ENCODE results near the gene PAX7.

Gene PAX7

DNA sequence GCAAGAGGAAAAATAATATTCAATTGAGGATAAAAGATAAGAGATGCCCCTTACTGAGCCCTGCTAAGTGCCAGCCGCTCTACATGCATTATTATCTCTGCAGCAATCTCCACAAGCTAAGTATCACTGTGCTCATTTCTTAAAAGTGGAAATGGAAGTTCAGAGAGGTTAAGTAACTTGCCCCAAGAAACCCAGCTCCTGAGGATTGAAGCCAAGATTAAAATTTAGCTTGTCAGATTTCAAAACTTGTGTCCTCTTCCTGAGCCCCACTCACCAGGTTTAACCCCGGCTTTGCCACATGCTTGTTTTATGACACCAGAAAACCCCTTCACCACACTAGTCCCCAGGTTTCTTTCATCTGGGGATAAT is 11.2 kb upstream of the PAX7 start:
- no peak for DNase-seq (ENCODE audit: low read depth in 2 of 2)
- TF ChIP-seq CTCF (IDR thresholded peaks at IDR 0.05; ENCODE audit: low read depth, low read length) = no peak
- H3K4me3 ChIP-seq (replicated peaks in 1 of 2; ENCODE audit: low read depth in 2 of 2, low read length in 2 of 2) = no peak overlapping the region

DNA sequence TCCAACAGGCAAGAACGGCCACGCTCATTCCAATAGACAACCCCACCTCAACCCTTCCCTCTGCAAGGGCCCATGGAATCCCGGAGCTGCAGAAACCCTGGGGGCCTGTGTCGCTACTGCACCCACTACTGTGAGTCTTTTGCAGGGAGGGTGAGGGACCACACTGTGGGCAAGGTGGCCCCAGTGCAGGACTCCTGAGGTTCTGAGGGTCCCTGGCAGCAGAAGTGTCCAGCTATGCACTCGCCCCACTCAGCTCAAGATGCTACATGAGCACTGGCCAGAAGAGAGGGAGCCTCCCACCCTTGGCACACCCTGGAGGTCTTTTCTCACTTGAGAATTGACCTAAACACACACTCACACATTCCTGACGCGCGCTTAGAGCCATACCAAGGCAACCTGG is 2.1 kb upstream of the PAX7 start:
- no peak for TF ChIP-seq CTCF (IDR thresholded peaks at IDR 0.05; ENCODE audit: low read depth, low read length)
- H3K4me3 ChIP-seq (replicated peaks in 1 of 2; ENCODE audit: low read depth in 2 of 2, low read length in 2 of 2) = no peak overlapping the region
- no peak for DNase-seq (ENCODE audit: low read depth in 2 of 2)

DNA sequence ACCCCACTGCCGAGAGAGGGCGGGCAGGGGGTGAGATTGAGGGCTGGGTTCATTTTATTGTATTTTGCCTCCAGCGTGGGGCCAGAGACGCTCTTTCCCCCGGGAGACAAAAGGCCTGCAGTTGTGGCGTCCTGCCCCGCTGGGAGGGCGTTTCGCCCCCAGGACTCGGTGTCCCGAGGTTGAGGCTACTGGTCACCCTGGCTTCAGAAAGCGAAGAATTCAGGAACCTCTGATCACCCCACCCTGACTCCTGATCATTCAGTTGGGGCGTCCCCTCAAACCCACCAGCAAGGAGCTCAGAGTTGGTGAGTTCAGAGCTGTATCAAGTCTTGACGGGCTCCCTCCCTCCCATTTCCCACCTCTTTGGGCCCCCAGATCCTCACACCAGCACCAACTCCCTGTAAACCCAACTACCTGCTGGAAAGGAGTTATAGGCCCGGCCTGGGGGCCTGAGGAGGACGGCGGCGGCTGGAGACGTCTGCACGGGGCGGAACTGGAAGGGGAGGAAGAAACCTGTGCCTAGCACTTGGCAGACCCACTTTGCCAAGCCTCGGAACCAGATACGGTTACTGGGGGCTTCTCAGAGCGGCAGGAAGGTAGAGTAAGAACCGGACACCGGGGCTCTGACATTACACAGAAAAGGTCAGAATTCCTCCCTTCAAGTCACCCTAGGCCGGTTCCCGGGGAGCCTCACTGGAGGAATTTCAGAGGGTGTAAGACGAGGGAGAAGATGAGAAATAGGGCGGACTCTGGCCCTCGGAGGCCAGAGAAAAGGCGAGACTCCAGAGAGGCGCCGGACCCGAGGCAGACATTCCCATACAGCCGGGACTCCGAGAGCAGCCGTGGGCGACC is 761 bp upstream of the PAX7 start:
- DNase-seq (ENCODE audit: low read depth in 2 of 2) = no peak
- no peak overlapping the region for H3K4me3 ChIP-seq (replicated peaks in 1 of 2; ENCODE audit: low read depth in 2 of 2, low read length in 2 of 2)
- TF ChIP-seq CTCF (IDR thresholded peaks at IDR 0.05; ENCODE audit: low read depth, low read length) = no peak

GRCh38 chr1:18631496-18632217 is 1.0 kb downstream of the PAX7 start:
- no peak for DNase-seq (ENCODE audit: low read depth in 2 of 2)
- H3K4me3 ChIP-seq (replicated peaks in 1 of 2; ENCODE audit: low read depth in 2 of 2, low read length in 2 of 2) = no peak overlapping the region
- TF ChIP-seq CTCF (IDR thresholded peaks at IDR 0.05; ENCODE audit: low read depth, low read length) = no peak

GRCh38 chr1:18632218-18632588 is 1.6 kb downstream of the PAX7 start:
- TF ChIP-seq CTCF (IDR thresholded peaks at IDR 0.05; ENCODE audit: low read depth, low read length) = no peak
- no peak for DNase-seq (ENCODE audit: low read depth in 2 of 2)
- no peak overlapping the region for H3K4me3 ChIP-seq (replicated peaks in 1 of 2; ENCODE audit: low read depth in 2 of 2, low read length in 2 of 2)

DNA sequence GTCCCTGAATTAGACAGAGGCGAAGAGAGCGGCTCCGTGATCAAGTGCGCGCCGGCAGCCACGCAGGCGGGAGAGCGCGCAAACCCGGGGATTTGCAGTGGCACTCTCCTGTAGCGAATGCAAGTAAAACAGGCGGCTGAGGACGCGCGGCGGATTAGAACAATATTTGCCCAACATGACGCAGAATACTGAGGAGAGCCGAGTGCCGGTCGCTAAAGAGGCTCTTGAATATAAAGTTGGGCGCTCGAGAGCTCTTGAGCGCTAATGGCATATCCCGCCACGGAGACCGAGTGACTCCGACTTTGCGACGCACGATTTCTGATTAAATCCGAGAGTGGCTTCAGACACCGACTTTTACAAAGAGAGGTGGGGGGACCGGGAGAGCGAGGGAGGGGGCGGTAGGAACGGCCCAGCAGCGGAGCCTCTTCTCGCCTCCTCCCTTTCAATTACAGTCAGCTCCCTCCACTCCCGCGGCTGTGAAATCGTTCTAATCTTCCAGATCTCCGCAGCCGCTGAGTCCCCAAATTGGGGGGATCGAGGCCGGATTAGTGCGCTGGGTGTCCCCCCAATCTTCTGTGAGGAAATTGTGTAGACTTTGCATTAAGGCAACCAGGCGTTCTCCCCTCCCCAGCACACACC is 2.3 kb downstream of the PAX7 start:
- H3K4me3 ChIP-seq (replicated peaks in 1 of 2; ENCODE audit: low read depth in 2 of 2, low read length in 2 of 2) = no peak overlapping the region
- TF ChIP-seq CTCF (IDR thresholded peaks at IDR 0.05; ENCODE audit: low read depth, low read length) = no peak
- no peak for DNase-seq (ENCODE audit: low read depth in 2 of 2)

Measured in cardiac fibroblast (primary cell).